Retinal pigment epithelial cell (primary cell): ENCODE data around the gene SLC13A3.

Experiments used
- DNase-seq: peaks from one replicate; pipeline ENCODE4 v3.0.0-alpha.2; 2010; ENCODE audit warnings: low read depth
- H3K4me3 ChIP-seq: 2 replicates; pipeline ENCODE4 v1.5.1; 2011; ENCODE audit warnings: mild to moderate bottlenecking, low read length, control low read depth, moderate library complexity
- TF ChIP-seq, protein P1 (sequence below): conservative IDR thresholded peaks from 2 replicates; pipeline ENCODE4 v1.5.1; 2011; ENCODE audit warnings: low read depth, low read length, control low read depth, inconsistent platforms

SLC13A3 gene

GRCh38 chr20:46644733-46645132, 6.5 kb downstream of the SLC13A3 start:
- no peak for DNase-seq
- TF ChIP-seq, protein P1, sequence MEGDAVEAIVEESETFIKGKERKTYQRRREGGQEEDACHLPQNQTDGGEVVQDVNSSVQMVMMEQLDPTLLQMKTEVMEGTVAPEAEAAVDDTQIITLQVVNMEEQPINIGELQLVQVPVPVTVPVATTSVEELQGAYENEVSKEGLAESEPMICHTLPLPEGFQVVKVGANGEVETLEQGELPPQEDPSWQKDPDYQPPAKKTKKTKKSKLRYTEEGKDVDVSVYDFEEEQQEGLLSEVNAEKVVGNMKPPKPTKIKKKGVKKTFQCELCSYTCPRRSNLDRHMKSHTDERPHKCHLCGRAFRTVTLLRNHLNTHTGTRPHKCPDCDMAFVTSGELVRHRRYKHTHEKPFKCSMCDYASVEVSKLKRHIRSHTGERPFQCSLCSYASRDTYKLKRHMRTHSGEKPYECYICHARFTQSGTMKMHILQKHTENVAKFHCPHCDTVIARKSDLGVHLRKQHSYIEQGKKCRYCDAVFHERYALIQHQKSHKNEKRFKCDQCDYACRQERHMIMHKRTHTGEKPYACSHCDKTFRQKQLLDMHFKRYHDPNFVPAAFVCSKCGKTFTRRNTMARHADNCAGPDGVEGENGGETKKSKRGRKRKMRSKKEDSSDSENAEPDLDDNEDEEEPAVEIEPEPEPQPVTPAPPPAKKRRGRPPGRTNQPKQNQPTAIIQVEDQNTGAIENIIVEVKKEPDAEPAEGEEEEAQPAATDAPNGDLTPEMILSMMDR, result no peak

DNA sequence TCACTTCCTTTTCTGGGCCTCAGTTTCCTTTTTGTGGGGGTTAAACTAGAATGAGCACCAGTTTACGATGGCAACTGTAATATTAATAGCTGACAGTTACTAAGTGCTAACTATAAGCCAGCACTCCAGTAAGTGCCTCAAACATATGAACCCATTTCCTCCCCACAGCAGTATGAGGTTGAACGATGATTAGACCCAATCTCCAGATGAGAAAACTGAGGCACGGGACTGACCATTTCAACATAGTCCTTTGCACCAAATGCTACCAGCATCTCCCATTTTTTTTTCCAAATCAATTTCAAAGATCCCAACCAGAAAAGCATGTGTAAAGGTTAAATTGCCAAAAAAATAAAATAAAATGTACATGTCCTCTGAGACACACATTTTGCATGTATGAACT, 7.1 kb downstream of the SLC13A3 start:
- no peak overlapping the region for H3K4me3 ChIP-seq
- DNase-seq, result no peak
- TF ChIP-seq, protein P1, result no peak

More at GRCh38 chr20:46644733-46645132, 6.5 kb downstream of the SLC13A3 start:
- no peak overlapping the region for H3K4me3 ChIP-seq

- DNase-seq, result no peak
- no peak overlapping the region for H3K4me3 ChIP-seq
- TF ChIP-seq, protein P1, result no peak
Observed at GRCh38 chr20:46642969-46643343, 8.3 kb downstream of the SLC13A3 start.

DNA sequence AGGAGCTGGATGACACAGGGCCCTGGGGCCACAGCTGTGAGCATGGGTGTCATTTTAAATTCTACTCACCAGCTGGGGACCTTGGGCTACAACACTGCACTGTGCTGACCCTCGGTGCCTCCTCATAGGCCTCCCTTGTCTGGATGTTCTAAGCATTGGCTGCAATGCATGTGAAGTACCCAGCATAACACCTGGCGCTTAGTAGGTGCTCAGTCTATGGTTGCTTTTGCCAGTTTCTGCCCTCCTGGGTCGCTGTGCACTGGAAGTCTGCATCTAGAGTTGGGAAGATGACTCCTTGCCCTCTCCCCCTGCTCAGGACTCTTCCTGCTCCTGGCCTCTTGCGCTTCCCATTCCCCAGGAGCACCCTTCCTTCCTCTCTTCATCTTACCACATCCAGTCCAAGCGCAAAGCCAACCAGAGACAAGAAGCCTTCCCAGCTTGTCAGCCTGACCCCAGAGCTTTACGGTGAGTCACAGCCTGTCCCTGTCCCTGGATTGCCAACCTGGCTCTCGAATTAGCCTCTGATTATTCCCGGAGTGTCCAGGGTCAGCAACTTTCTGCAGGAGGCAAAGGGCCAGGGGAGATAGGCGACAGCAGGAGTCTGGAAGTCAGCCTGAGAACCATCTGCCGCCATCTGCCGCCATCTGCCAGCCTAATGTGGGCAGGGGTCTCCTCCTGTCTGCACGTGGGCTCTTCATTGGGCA, 8.8 kb downstream of the SLC13A3 start:
- no peak overlapping the region for H3K4me3 ChIP-seq
- TF ChIP-seq, protein P1, result no peak
- no peak for DNase-seq

- DNase-seq, result no peak
- TF ChIP-seq, protein P1, result no peak
- no peak overlapping the region for H3K4me3 ChIP-seq
Observed at GRCh38 chr20:46641424-46641823, 9.8 kb downstream of the SLC13A3 start.

DNA sequence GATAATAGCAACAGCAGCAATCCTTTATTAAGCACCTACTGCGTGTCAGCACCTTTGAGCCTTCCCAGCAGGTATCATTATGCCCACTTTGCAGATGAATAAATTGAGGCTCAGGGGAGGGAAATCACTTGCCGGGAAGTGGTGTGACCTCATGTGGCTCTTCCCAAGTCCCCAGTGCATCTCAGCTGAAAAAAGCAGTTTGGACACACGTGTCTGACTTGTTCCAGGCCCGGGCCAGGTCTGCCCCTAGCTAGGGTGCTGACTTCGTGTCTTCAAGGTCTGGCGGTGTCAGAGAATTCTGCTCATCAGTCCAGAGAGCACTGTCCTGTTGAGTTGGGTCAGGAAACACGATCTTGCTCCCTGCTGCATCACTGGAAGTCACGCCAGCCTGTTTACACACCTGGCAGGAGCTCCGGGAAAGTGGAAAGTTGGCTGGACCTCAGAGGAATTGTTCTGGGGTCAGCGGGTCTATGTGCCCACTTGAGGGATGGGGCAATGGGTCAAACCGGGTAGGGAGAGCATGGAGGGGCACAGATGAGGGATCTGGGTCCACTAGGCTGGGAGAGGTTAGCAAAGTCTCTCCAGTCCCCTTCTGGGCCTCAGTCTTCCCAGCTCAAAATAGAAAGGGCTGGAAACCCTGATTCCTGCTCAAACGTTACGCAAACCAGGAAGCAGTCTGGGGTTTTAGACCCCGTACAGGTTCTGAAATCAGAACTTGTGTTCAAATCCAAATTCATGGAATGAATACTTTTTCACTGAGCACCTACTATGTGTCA, 10.5 kb downstream of the SLC13A3 start:
- DNase-seq, result no peak
- TF ChIP-seq, protein P1, result no peak
- H3K4me3 ChIP-seq, result no peak overlapping the region

GRCh38 chr20:46640044-46640443, 11.2 kb downstream of the SLC13A3 start:
- no peak overlapping the region for H3K4me3 ChIP-seq
- TF ChIP-seq, protein P1, result no peak
- no peak for DNase-seq
